ENCODE measurements around the gene HIVEP1. TPM values are rescaled to one million over a fixed set of nuclear protein-coding genes. Genes with fewer than 3 reads are reported as not detected.

The HIVEP1 gene
- total RNA-seq, 2 donors from 2014 or later, result 22.3 to 34.4 TPM

DNA sequence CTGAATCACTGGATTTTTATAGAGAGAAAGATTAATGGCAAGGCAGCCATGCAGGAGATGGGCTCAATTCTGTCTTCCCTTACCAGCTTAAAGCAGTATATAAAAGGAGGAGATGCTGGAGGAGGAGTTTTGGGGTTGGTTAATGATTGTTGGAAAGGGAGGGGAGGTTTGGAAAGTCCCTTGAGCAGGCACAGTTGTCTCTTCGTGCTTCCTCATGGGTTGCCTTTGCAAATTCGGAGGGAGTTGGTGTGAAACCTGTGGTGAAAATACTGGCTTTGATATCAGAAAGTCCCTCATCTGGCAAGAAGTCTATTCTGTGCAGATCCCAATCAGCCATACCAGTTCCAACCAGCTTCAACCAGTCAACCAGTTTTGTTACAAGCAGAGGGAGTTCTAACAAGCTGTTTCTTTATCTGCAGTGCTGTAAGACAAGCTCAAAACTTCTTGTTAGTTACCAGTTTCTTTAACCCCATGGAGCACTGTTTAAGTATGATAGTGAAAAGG lies 107.0 kb downstream of the HIVEP1 start:
- DNase-seq (ENCODE audit: low spot score) (no peak), ATAC-seq (ENCODE audit: insufficient number of reproducible peaks, low FRiP score, low read depth) (no peak)
- TF ChIP-seq, protein P1, sequence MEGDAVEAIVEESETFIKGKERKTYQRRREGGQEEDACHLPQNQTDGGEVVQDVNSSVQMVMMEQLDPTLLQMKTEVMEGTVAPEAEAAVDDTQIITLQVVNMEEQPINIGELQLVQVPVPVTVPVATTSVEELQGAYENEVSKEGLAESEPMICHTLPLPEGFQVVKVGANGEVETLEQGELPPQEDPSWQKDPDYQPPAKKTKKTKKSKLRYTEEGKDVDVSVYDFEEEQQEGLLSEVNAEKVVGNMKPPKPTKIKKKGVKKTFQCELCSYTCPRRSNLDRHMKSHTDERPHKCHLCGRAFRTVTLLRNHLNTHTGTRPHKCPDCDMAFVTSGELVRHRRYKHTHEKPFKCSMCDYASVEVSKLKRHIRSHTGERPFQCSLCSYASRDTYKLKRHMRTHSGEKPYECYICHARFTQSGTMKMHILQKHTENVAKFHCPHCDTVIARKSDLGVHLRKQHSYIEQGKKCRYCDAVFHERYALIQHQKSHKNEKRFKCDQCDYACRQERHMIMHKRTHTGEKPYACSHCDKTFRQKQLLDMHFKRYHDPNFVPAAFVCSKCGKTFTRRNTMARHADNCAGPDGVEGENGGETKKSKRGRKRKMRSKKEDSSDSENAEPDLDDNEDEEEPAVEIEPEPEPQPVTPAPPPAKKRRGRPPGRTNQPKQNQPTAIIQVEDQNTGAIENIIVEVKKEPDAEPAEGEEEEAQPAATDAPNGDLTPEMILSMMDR (IDR thresholded peaks at IDR 0.05), result no peak
- Histone ChIP-seq H3K4me3 (no peak overlapping the region), H3K36me3 (peaks cover 14% of the 10 kb centered on the region), H3K27ac (no peak overlapping the region), H3K9me3 (peaks cover 9% of the 10 kb centered on the region), H3K27me3 (replicated peaks; ENCODE audit: insufficient read depth) (no peaks in the 10 kb centered on the region), H3K4me1 (ENCODE audit: control insufficient read depth in 1 of 2, low read depth in 2 of 2) (no peaks in the 10 kb centered on the region)

GRCh38 chr6:12125396-12125795 lies 113.3 kb downstream of the HIVEP1 start:
- H3K9me3 ChIP-seq, result no peaks in the 10 kb centered on the region
- no peaks in the 10 kb centered on the region for H3K4me1 ChIP-seq (ENCODE audit: control insufficient read depth in 1 of 2, low read depth in 2 of 2)
- TF ChIP-seq, protein P1 (IDR thresholded peaks at IDR 0.05), result no peak
- no peak for DNase-seq (ENCODE audit: low spot score)
- no peak overlapping the region for H3K4me3 ChIP-seq
- no peak overlapping the region for H3K27ac ChIP-seq
- peaks cover 8% of the 10 kb centered on the region for H3K36me3 ChIP-seq
- no peaks in the 10 kb centered on the region for H3K27me3 ChIP-seq (replicated peaks; ENCODE audit: insufficient read depth)
- ATAC-seq (ENCODE audit: insufficient number of reproducible peaks, low FRiP score, low read depth), result no peak

DNA sequence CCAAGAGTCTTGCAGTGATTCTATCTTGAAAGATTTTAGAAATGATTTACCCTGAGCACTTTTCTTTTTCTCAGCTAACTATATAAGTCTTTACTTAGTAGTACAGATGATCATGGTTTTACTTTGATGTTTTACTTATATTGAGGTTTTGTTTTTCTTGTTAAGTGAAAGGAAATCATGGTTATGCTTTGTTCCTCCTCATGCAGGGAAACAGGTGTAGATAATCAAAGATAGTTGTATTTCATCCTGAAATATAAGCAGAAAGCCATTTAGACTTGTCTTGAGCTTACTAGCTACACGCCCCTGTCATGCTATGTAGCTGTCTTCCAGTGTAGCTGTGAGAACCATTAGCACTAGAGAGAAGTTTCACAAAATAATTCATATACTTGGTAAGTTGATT lies 113.9 kb downstream of the HIVEP1 start:
- H3K27ac ChIP-seq, result no peak overlapping the region
- no peaks in the 10 kb centered on the region for H3K27me3 ChIP-seq (replicated peaks; ENCODE audit: insufficient read depth)
- H3K4me3 ChIP-seq, result no peak overlapping the region
- H3K36me3 ChIP-seq, result peaks cover 1% of the 10 kb centered on the region
- no peaks in the 10 kb centered on the region for H3K4me1 ChIP-seq (ENCODE audit: control insufficient read depth in 1 of 2, low read depth in 2 of 2)
- TF ChIP-seq, protein P1 (IDR thresholded peaks at IDR 0.05), result no peak
- no peaks in the 10 kb centered on the region for H3K9me3 ChIP-seq
- ATAC-seq (ENCODE audit: insufficient number of reproducible peaks, low FRiP score, low read depth), result no peak
- no peak for DNase-seq (ENCODE audit: low spot score)

DNA sequence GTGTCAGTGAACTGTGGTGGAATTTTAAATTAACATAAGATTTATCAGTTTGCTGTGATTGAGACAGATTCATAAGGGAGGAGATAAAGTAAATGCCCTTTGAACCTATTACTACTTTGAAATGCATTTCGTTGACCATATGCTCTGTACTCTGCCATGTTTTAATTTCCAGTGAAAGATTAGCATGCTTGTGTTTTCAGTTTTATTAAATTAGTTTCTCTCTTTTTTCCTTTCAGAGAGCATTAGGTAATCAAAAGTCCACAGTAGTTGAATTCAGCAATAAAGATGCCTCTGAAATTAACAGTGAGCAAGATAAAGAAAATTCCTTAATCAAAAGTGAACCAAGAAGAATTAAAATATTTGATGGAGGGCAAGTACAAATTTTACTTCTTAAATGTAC lies 117.4 kb downstream of the HIVEP1 start:
- no peaks in the 10 kb centered on the region for H3K36me3 ChIP-seq
- H3K9me3 ChIP-seq, result no peaks in the 10 kb centered on the region
- TF ChIP-seq, protein P1 (IDR thresholded peaks at IDR 0.05), result no peak
- DNase-seq (ENCODE audit: low spot score) (no peak), ATAC-seq (ENCODE audit: insufficient number of reproducible peaks, low FRiP score, low read depth) (no peak)
- H3K4me3 ChIP-seq, result no peak overlapping the region
- H3K27me3 ChIP-seq (replicated peaks; ENCODE audit: insufficient read depth), result no peaks in the 10 kb centered on the region
- H3K4me1 ChIP-seq (ENCODE audit: control insufficient read depth in 1 of 2, low read depth in 2 of 2), result peaks cover 12 to 14% of the 10 kb centered on the region in 2 donors
- no peak overlapping the region for H3K27ac ChIP-seq

- no peak overlapping the region for H3K4me3 ChIP-seq
These were observed 120.5 kb downstream of the HIVEP1 start for GRCh38 chr6:12132351-12133222.

More at GRCh38 chr6:12132351-12133222, 120.5 kb downstream of the HIVEP1 start:
- DNase-seq (ENCODE audit: low spot score) (no peak), ATAC-seq (ENCODE audit: insufficient number of reproducible peaks, low FRiP score, low read depth) (no peak)
- H3K36me3 ChIP-seq, result no peaks in the 10 kb centered on the region
- no peaks in the 10 kb centered on the region for H3K9me3 ChIP-seq
- no peak overlapping the region for H3K27ac ChIP-seq
- TF ChIP-seq, protein P1 (IDR thresholded peaks at IDR 0.05), result no peak
- no peaks in the 10 kb centered on the region for H3K27me3 ChIP-seq (replicated peaks; ENCODE audit: insufficient read depth)
- H3K4me1 ChIP-seq (ENCODE audit: control insufficient read depth in 1 of 2, low read depth in 2 of 2), result peaks cover 18 to 27% of the 10 kb centered on the region in 2 donors
